B cell (primary cell): ENCODE measurements around the gene DCN. TPM values are rescaled to one million over a fixed set of nuclear protein-coding genes. Genes with fewer than 3 reads are reported as not detected.

Experiments used
- ATAC-seq: fragments of 200-7000 bp; cut with Tn5 transposase; one replicate; pipeline ENCODE4 v1.10.0; 2021; ENCODE audit warnings: low read depth, mild to moderate bottlenecking, moderate number of reproducible peaks, moderate library complexity
- CTCF ChIA-PET: fragments of 350-600 bp; sonication (Branson Sonifier 250); formaldehyde crosslinking; loops from one replicate; lab custom pipeline; 2021; ENCODE audit warnings: antibody characterized with exemption, inconsistent platforms; lab: Charles Lee
- POLR2A ChIA-PET: fragments of 350-600 bp; sonication (Branson Sonifier 250); formaldehyde crosslinking; loops from one replicate; lab custom pipeline; 2021; ENCODE audit warnings: antibody characterized with exemption; lab: Charles Lee
- DNase-seq: peaks from one replicate; pipeline ENCODE4 v3.0.0; 2013
- H2AFZ ChIP-seq: 2 replicates; pipeline ENCODE4 v1.6.1; 2012; ENCODE audit warnings: mild to moderate bottlenecking, low read depth, low read length; ENCODE audit not compliant: insufficient read depth, poor library complexity, severe bottlenecking
- H3K27ac ChIP-seq, 2 donors: 1 replicate in 1 of 2; 2 replicates in 1 of 2; pipeline ENCODE4 v1.5.1; 2012 to 2013; ENCODE audit warnings: low read length in 2 of 2, mild to moderate bottlenecking in 2 of 2, moderate library complexity in 1 of 2
- H3K27me3 ChIP-seq, 4 experiments: fragments of 200-600 bp in 1 of 4; sonication (generic) in 1 of 4; replicated peaks in 1 of 4; 1 replicate in 2 of 4; 2 replicates in 2 of 4; pipeline versions ENCODE4 v1.6.1 to v1.7.0; 2013 to 2016; ENCODE audit warnings: low read length in 3 of 4, mild to moderate bottlenecking in 2 of 4, mixed read lengths in 1 of 4, moderate library complexity in 1 of 4; ENCODE audit not compliant: insufficient read depth in 4 of 4, control insufficient read depth in 3 of 4; ENCODE audit errors: control extremely low read depth in 1 of 4
- H3K36me3 ChIP-seq, 2 experiments: replicated peaks in 1 of 2; 1 replicate in 1 of 2; 2 replicates in 1 of 2; pipeline versions ENCODE4 v1.6.1 to v1.7.1; 2013; ENCODE audit warnings: low read length in 1 of 2; ENCODE audit not compliant: insufficient read depth in 2 of 2, control insufficient read depth in 1 of 2; ENCODE audit errors: control extremely low read depth in 1 of 2, extremely low read depth in 1 of 2
- H3K4me1 ChIP-seq, 2 donors: fragments of 200-600 bp in 1 of 2; sonication (generic) in 1 of 2; 1 replicate in 1 of 2; 2 replicates in 1 of 2; pipeline versions ENCODE4 v1.5.1 to v1.6.1; 2013 to 2017; ENCODE audit warnings: low read length in 2 of 2; ENCODE audit not compliant: control insufficient read depth in 2 of 2, insufficient read depth in 2 of 2
- H3K4me2 ChIP-seq: replicated peaks from 2 replicates; pipeline ENCODE3; 2012; ENCODE audit warnings: mild to moderate bottlenecking, low read depth, low read length; ENCODE audit not compliant: poor library complexity, severe bottlenecking
- H3K4me3 ChIP-seq, 5 experiments: fragments of 200-600 bp in 1 of 5; sonication (generic) in 1 of 5; 1 replicate in 3 of 5; 2 replicates in 2 of 5; pipeline versions ENCODE4 v1.5.1 to v1.7.0; 2011 to 2016; ENCODE audit warnings: low read length in 4 of 5, mild to moderate bottlenecking in 4 of 5, low read depth in 2 of 5, control low read depth in 1 of 5, moderate library complexity in 1 of 5; ENCODE audit not compliant: insufficient read depth in 1 of 5; ENCODE audit errors: control extremely low read depth in 1 of 5, extremely low read depth in 1 of 5
- H3K79me2 ChIP-seq: fragments of 200-600 bp; sonication (generic); one replicate; pipeline ENCODE4 v1.6.0; 2016; ENCODE audit warnings: low read length; ENCODE audit not compliant: control insufficient read depth, insufficient read depth
- H3K9ac ChIP-seq: fragments of 200-600 bp; sonication (generic); 2 replicates; pipeline ENCODE4 v1.6.1; 2017; ENCODE audit warnings: mild to moderate bottlenecking, low read length, moderate library complexity
- H3K9me3 ChIP-seq, 3 donors: one replicate each; pipeline versions ENCODE4 v1.6.1 to v1.7.1; 2013; ENCODE audit warnings: low read length in 2 of 3; ENCODE audit not compliant: control insufficient read depth in 2 of 3, insufficient read depth in 1 of 3; ENCODE audit errors: control extremely low read depth in 1 of 3
- H4K20me1 ChIP-seq: 2 replicates; pipeline ENCODE4 v1.6.0; 2012; ENCODE audit warnings: mild to moderate bottlenecking, low read length; ENCODE audit not compliant: insufficient read depth, control insufficient read depth, poor library complexity, severe bottlenecking
- H3K27ac Mint-ChIP-seq: one replicate; pipeline ENCODE4 v1.8.0; 2021; ENCODE audit warnings: mixed read lengths
- H3K27me3 Mint-ChIP-seq: one replicate; pipeline ENCODE4 v1.8.0; 2021; ENCODE audit warnings: mixed read lengths
- H3K4me1 Mint-ChIP-seq: one replicate; pipeline ENCODE4 v1.8.0; 2021; ENCODE audit warnings: mixed read lengths
- H3K4me3 Mint-ChIP-seq: one replicate; pipeline ENCODE4 v1.8.0; 2021; ENCODE audit warnings: mixed read lengths
- H3K9me3 Mint-ChIP-seq: one replicate; pipeline ENCODE4 v1.8.0; 2022; ENCODE audit warnings: mixed read lengths; ENCODE audit not compliant: insufficient read depth
- EZH2 ChIP-seq: IDR thresholded peaks from 2 replicates; pipeline ENCODE4 v1.6.1; 2012; ENCODE audit warnings: borderline replicate concordance, low read depth, mild to moderate bottlenecking, moderate library complexity, low read length; ENCODE audit not compliant: insufficient read depth, poor library complexity, severe bottlenecking
- WGBS: methylation state at CpG from one replicate; pipeline ENCODE4 v1.1.5; 2013; ENCODE audit warnings: missing lambda C conversion rate; ENCODE audit not compliant: insufficient coverage; 5-methylcytosine and 5-hydroxymethylcytosine counted together
- intact Hi-C: fragments of 100-400 bp; cut with micrococcal nuclease; formaldehyde crosslinking; loops from one replicate; pipeline ENCODE4 v1.10.0; 2022
- polyA plus RNA-seq: library from polyadenylated mRNA; depleted of rRNA; stranded (reverse); fragments of >200 nt; gene quantifications from 2 replicates; pipeline ENCODE4 v1.2.3, GENCODE V29; 2012
- total RNA-seq, 2 donors: library from RNA; stranded (reverse); fragments of 120-200 nt in 1 of 2; gene quantifications; 1 replicate in 1 of 2; 2 replicates in 1 of 2; pipeline versions ENCODE4 v1.2.3 to v1.2.4, GENCODE V29; 2013 to 2022
- TF ChIP-seq, protein P1 (sequence below): fragments of 200-600 bp; IDR thresholded peaks from one replicate; pipeline ENCODE4 v1.8.0; 2022; ENCODE audit warnings: antibody characterized with exemption, mild to moderate bottlenecking

Gene DCN
- total and polyA plus RNA-seq, 2 donors (not counting 1 experiment from before 2014, with no cell fraction given) = not detected

DNA sequence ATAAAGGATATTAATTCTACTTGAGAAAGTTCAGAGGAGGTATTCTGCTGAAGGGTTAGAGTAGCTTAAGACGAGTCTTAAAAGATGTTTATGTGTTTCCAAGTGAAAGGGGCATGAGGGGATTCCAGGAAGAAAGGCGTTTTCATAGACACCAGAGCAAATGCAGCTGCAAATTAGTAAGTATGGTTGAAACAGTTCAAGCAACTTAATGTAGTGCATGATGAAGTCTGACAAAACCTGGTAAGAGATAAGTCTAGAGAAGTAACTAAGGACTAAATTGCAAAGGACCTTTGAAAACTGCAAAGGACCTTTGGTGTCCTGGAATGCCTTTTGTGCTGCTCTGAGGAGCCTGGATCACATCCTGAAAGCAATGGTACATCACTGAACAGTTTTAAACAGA, 82.8 kb downstream of the DCN start:
- no peak overlapping the region for H3K27ac Mint-ChIP-seq
- no peaks in the 10 kb centered on the region for H3K9me3 Mint-ChIP-seq
- ChIA-PET CTCF (interaction anchor here (0.5 to 1.7 kb wide), 2 partner anchors 8 to 11 kb away, joined by 3 to 4 read pairs; no protein-coding TSS in a partner anchor), POLR2A (no interaction called here)
- Histone ChIP-seq H4K20me1 (no peaks in the 10 kb centered on the region), H3K4me1 (no peaks in the 10 kb centered on the region), H3K9ac (no peak overlapping the region), H3K4me2 (no peak overlapping the region), H3K4me3 (no peak overlapping the region), H3K27ac (no peak overlapping the region), H3K79me2 (no peaks in the 10 kb centered on the region), H3K36me3 (no peaks in the 10 kb centered on the region), H2AFZ (no peak overlapping the region), H3K9me3 (no peaks in the 10 kb centered on the region), H3K27me3 (no peaks in the 10 kb centered on the region)
- no peak for DNase-seq
- no peak for ATAC-seq
- no peak for TF ChIP-seq EZH2
- TF ChIP-seq, protein P1, sequence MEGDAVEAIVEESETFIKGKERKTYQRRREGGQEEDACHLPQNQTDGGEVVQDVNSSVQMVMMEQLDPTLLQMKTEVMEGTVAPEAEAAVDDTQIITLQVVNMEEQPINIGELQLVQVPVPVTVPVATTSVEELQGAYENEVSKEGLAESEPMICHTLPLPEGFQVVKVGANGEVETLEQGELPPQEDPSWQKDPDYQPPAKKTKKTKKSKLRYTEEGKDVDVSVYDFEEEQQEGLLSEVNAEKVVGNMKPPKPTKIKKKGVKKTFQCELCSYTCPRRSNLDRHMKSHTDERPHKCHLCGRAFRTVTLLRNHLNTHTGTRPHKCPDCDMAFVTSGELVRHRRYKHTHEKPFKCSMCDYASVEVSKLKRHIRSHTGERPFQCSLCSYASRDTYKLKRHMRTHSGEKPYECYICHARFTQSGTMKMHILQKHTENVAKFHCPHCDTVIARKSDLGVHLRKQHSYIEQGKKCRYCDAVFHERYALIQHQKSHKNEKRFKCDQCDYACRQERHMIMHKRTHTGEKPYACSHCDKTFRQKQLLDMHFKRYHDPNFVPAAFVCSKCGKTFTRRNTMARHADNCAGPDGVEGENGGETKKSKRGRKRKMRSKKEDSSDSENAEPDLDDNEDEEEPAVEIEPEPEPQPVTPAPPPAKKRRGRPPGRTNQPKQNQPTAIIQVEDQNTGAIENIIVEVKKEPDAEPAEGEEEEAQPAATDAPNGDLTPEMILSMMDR = no peak
- 77% methylated on average over 2 of the region's 2 CpGs for WGBS
- intact Hi-C loops = no loop called here
- no peak overlapping the region for H3K4me3 Mint-ChIP-seq
- peaks cover 2% of the 10 kb centered on the region for H3K4me1 Mint-ChIP-seq
- H3K27me3 Mint-ChIP-seq = no peaks in the 10 kb centered on the region

DNA sequence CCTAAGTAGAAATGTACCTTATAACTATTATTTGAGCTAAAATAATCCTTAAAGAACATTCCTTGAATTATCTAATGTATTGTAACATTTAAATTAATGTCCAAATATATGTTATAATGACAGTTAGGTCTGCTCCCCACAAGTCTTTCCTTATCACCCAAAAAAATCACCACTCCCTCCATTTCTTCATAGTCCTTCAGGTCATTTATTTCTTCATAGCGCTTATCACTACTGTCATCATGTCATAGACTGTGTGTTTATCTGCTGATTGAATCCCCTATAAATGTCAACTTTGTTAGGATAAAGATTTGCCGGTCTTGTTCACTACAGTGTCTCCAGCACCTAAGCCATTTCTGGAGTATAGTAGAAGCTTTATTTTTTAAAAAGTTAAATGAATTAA, 83.3 kb downstream of the DCN start:
- Mint-ChIP-seq H3K27me3 (no peaks in the 10 kb centered on the region), H3K4me3 (no peak overlapping the region), H3K9me3 (no peaks in the 10 kb centered on the region), H3K4me1 (peaks cover 2% of the 10 kb centered on the region), H3K27ac (no peak overlapping the region)
- ChIA-PET POLR2A (no interaction called here), CTCF (interaction anchor here (0.5 to 1.7 kb wide), 2 partner anchors 9 to 11 kb away, joined by 3 to 4 read pairs; no protein-coding TSS in a partner anchor)
- Histone ChIP-seq H4K20me1 (no peaks in the 10 kb centered on the region), H3K4me2 (no peak overlapping the region), H3K9me3 (no peaks in the 10 kb centered on the region), H2AFZ (no peak overlapping the region), H3K4me1 (no peaks in the 10 kb centered on the region), H3K4me3 (no peak overlapping the region), H3K27me3 (no peaks in the 10 kb centered on the region), H3K27ac (no peak overlapping the region), H3K36me3 (no peaks in the 10 kb centered on the region), H3K79me2 (no peaks in the 10 kb centered on the region), H3K9ac (no peak overlapping the region)
- DNase-seq = no peak
- TF ChIP-seq, protein P1 = no peak
- TF ChIP-seq EZH2 = no peak
- no CpG with 5 or more reads among the region's 2 CpGs for WGBS
- intact Hi-C loops = no loop called here
- no peak for ATAC-seq
